22Rv1 (cell line): ENCODE measurements around the gene ABLIM2.

Experiments used
- ZFX ChIP-seq: fragments of 450-650 bp; IDR thresholded peaks from 2 replicates; pipeline ENCODE4 v1.6.1; 2017; ENCODE audit warnings: antibody characterized with exemption, borderline replicate concordance
- TF ChIP-seq, protein P1 (sequence below): fragments of 450-650 bp; IDR thresholded peaks from 2 replicates; pipeline ENCODE4 v1.5.1; 2017; ENCODE audit warnings: mild to moderate bottlenecking

GRCh38 chr4:8024073-8024786, 134.4 kb downstream of the ABLIM2 start:
- TF ChIP-seq, protein P1, sequence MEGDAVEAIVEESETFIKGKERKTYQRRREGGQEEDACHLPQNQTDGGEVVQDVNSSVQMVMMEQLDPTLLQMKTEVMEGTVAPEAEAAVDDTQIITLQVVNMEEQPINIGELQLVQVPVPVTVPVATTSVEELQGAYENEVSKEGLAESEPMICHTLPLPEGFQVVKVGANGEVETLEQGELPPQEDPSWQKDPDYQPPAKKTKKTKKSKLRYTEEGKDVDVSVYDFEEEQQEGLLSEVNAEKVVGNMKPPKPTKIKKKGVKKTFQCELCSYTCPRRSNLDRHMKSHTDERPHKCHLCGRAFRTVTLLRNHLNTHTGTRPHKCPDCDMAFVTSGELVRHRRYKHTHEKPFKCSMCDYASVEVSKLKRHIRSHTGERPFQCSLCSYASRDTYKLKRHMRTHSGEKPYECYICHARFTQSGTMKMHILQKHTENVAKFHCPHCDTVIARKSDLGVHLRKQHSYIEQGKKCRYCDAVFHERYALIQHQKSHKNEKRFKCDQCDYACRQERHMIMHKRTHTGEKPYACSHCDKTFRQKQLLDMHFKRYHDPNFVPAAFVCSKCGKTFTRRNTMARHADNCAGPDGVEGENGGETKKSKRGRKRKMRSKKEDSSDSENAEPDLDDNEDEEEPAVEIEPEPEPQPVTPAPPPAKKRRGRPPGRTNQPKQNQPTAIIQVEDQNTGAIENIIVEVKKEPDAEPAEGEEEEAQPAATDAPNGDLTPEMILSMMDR, result no peak
- no peak for TF ChIP-seq ZFX
